Endothelial cell of umbilical vein (primary cell): ENCODE measurements around the gene CASP2.

ENCODE experiments used
- EZH2 ChIP-seq: IDR thresholded peaks from 2 replicates; pipeline ENCODE4 v1.6.1; 2012; ENCODE audit warnings: borderline replicate concordance, low read depth, mild to moderate bottlenecking, moderate library complexity, low read length, inconsistent platforms; ENCODE audit not compliant: severe bottlenecking
- FOS ChIP-seq: IDR thresholded peaks from 2 replicates; pipeline ENCODE4 v1.6.1; 2011; ENCODE audit warnings: mild to moderate bottlenecking, low read length, moderate library complexity, borderline replicate concordance; ENCODE audit not compliant: insufficient read depth
- GATA2 ChIP-seq: IDR thresholded peaks from 2 replicates; pipeline ENCODE4 v1.7.0; 2011; ENCODE audit warnings: low read depth, mild to moderate bottlenecking, moderate library complexity, mixed read lengths, low read length; ENCODE audit not compliant: insufficient read length, insufficient read depth
- MAX ChIP-seq: IDR thresholded peaks from 2 replicates; pipeline ENCODE4 v1.6.1; 2011; ENCODE audit not compliant: insufficient read depth, insufficient read length
- MYC ChIP-seq: IDR thresholded peaks from one replicate; pipeline ENCODE4 v1.6.1; 2011; ENCODE audit warnings: mild to moderate bottlenecking, low read depth, low read length
- POLR2A ChIP-seq: IDR thresholded peaks from 2 replicates; pipeline ENCODE4 v1.6.1; 2012; ENCODE audit warnings: low read depth, mild to moderate bottlenecking, control low read depth, low read length
- POLR2AphosphoS5 ChIP-seq: IDR thresholded peaks from 2 replicates; pipeline ENCODE4 v1.6.1; 2012; ENCODE audit warnings: low read depth, mild to moderate bottlenecking, control low read depth, low read length, moderate library complexity; ENCODE audit not compliant: insufficient read depth
- TF ChIP-seq, protein P1 (sequence below), 2 donors: IDR thresholded peaks; 1 replicate in 1 of 2; 2 replicates in 1 of 2; pipeline ENCODE4 v1.5.1; 2011; ENCODE audit warnings: low read length in 2 of 2, mild to moderate bottlenecking in 2 of 2, moderate library complexity in 2 of 2, control low read depth in 1 of 2, inconsistent platforms in 1 of 2, low read depth in 1 of 2; ENCODE audit not compliant: insufficient read depth in 1 of 2; ENCODE audit errors: extremely low read depth in 1 of 2

- TF ChIP-seq, protein P1, sequence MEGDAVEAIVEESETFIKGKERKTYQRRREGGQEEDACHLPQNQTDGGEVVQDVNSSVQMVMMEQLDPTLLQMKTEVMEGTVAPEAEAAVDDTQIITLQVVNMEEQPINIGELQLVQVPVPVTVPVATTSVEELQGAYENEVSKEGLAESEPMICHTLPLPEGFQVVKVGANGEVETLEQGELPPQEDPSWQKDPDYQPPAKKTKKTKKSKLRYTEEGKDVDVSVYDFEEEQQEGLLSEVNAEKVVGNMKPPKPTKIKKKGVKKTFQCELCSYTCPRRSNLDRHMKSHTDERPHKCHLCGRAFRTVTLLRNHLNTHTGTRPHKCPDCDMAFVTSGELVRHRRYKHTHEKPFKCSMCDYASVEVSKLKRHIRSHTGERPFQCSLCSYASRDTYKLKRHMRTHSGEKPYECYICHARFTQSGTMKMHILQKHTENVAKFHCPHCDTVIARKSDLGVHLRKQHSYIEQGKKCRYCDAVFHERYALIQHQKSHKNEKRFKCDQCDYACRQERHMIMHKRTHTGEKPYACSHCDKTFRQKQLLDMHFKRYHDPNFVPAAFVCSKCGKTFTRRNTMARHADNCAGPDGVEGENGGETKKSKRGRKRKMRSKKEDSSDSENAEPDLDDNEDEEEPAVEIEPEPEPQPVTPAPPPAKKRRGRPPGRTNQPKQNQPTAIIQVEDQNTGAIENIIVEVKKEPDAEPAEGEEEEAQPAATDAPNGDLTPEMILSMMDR (IDR thresholded peaks at IDR 0.05; ENCODE audit: extremely low read depth in 1 of 2, insufficient read depth in 1 of 2, low read depth in 1 of 2, low read length in 2 of 2): no peak
- TF ChIP-seq POLR2AphosphoS5 (no peak), POLR2A (no peak), EZH2 (no peak), GATA2 (no peak), MYC (no peak), MAX (no peak), FOS (no peak)
Measured at GRCh38 chr7:143315776-143316175, 27.6 kb downstream of the CASP2 start, which contains the start of gene CLCN1.
